ENCODE data around the gene LMAN2. TPM values are rescaled to one million over a fixed set of nuclear protein-coding genes. Genes with fewer than 3 reads are reported as not detected.

LMAN2 gene, protein sequence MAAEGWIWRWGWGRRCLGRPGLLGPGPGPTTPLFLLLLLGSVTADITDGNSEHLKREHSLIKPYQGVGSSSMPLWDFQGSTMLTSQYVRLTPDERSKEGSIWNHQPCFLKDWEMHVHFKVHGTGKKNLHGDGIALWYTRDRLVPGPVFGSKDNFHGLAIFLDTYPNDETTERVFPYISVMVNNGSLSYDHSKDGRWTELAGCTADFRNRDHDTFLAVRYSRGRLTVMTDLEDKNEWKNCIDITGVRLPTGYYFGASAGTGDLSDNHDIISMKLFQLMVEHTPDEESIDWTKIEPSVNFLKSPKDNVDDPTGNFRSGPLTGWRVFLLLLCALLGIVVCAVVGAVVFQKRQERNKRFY
- 105 and 106 TPM in 2 replicates for total RNA-seq (2021)
- long read RNA-seq, transcript LMAN2-208 (8 exons, 1,149 nt), result minor isoform, 19 of 998 reads
- long read RNA-seq, transcript LMAN2-201 (8 exons, 1,800 nt), result major isoform, 957 of 998 reads
- long read RNA-seq, partial matches to known transcripts, result 11 of 998 reads
- long read RNA-seq, other reads (novel, unspliced or antisense), result 10 of 998 reads

DNA sequence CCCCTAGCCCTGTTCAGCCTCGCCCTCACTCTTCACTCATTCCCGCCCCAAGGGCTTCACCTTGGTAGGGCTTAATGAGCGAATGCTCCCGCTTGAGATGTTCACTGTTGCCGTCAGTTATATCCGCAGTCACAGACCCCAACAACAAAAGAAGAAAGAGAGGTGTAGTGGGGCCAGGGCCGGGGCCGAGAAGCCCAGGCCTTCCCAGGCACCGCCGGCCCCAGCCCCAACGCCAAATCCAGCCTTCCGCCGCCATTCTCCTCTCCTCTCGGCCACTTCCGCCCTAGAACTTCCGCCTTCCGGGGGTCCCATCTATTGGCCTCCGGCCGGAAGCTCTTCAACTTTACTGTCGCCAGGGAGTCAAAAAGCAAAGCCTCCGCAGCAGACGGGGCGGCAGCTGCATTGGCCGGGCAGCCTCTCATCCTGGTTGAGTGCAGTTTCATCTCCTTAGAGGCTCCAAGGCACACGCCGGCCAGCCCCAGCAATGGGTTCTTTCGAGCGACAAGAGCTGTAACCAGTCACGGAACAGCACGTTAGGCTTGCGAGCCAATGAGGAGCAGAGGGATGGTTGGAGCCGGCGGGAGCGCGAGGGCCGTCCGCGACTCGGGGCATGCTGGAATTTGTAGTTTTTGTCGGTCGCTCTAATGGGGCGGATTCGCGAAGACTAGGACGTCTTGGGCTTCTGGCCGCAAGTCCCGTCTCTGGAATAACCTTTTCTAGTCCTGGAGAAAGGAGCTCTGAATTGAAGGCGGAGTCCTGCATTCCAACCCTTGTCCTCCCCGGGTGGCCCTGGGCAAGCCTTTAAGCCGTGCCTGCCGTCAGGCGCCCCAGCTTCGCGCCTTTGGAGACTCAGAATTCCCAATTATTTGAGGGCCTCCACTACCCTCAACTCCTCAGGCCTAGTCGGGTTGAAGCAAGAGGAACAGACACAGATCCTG lies at the start of gene LMAN2:
Gene LMAN2, minus strand, starts transcription at position 277 of the 938 bp plus-strand sequence. Its CDS starts 21 bp downstream, at position 256.
- Histone ChIP-seq H4K8ac (replicated peaks; ENCODE audit: insufficient read length, low read depth, low read length) (peak within 1 kb of the TSS; percentile 29), H3K14ac (ENCODE audit: insufficient read depth, low read length) (peak within 1 kb of the TSS; percentile 99), H4K91ac (ENCODE audit: insufficient read length, low read depth, low read length) (no peak within 1 kb of the TSS), H3K4me1 (ENCODE audit: insufficient read depth, low read length) (peaks cover 3% of the 10 kb centered on the region; the same call in 1 of the 2 replicates), H2BK20ac (ENCODE audit: low read depth, low read length, poor library complexity, severe bottlenecking) (no peak within 1 kb of the TSS), H2BK120ac (ENCODE audit: low read depth, low read length, poor library complexity, severe bottlenecking) (no peak within 1 kb of the TSS), H3K4me2 (ENCODE audit: insufficient read depth, insufficient read length, low read length) (peak within 1 kb of the TSS; percentile 89), H4K5ac (ENCODE audit: insufficient read length, low read depth, low read length) (peak within 1 kb of the TSS; percentile 64), H2AK5ac (ENCODE audit: insufficient read length, low read length) (no peak within 1 kb of the TSS), H3K23ac (ENCODE audit: insufficient read length, low read depth, low read length) (no peak within 1 kb of the TSS), H3K9me3 (ENCODE audit: control insufficient read depth, low read depth, low read length) (no peaks in the 10 kb centered on the region), H3T11ph (ENCODE audit: low read length) (peak within 1 kb of the TSS; percentile 85), H3K79me2 (ENCODE audit: insufficient read depth, low read length) (peaks cover 17% of the 10 kb centered on the region), H2BK15ac (ENCODE audit: low read depth, low read length) (peak within 1 kb of the TSS; percentile 60; the same call in 1 of the 2 replicates), H2AFZ (ENCODE audit: low read length) (peak within 1 kb of the TSS; percentile 85), H3K9ac (ENCODE audit: extremely low read depth, insufficient read length, low read length) (peak within 1 kb of the TSS; percentile 97), H3K56ac (ENCODE audit: insufficient read length, low read depth, low read length) (no peak within 1 kb of the TSS), H3K23me2 (ENCODE audit: insufficient read length, low read depth, low read length, poor library complexity, severe bottlenecking) (peaks cover 7% of the 10 kb centered on the region), H2BK12ac (ENCODE audit: insufficient read length, low read depth, low read length) (peak within 1 kb of the TSS; percentile 85), H2BK5ac (ENCODE audit: insufficient read length, low read length) (peak within 1 kb of the TSS; percentile 95), H3K27ac (ENCODE audit: insufficient read length, low read depth, low read length) (peak within 1 kb of the TSS; percentile 76), H3K27me3 (ENCODE audit: insufficient read depth, low read length) (no peaks in the 10 kb centered on the region), H4K20me1 (ENCODE audit: control insufficient read depth, insufficient read depth, insufficient read length) (no peaks in the 10 kb centered on the region), H3K4ac (ENCODE audit: low read depth, low read length) (no peak within 1 kb of the TSS), H3K79me1 (ENCODE audit: insufficient read depth, low read depth, low read length, poor library complexity, severe bottlenecking) (peaks cover 4% of the 10 kb centered on the region), H3K18ac (ENCODE audit: insufficient read length, low read depth, low read length) (peak within 1 kb of the TSS; percentile 99)
- Mint-ChIP-seq H3K9me3 (peaks cover 3 to 4% of the 10 kb centered on the region in 2 experiments; a peak in 4 of 5 replicates), H3K4me3 (peak within 1 kb of the TSS; percentile 98 to 99), H3K27me3 (ENCODE audit: low read depth) (peaks cover 31% of the 10 kb centered on the region), H3K36me3 (ENCODE audit: insufficient read depth in 1 of 3, low read depth in 3 of 3) (peaks cover 2 to 24% (median 21%) of the 10 kb centered on the region in 3 experiments; a peak in 6 of 7 replicates), H3K4me1 (peaks cover 20 to 25% of the 10 kb centered on the region in 2 experiments), H3K27ac (peak within 1 kb of the TSS; percentile 100)
- TF ChIP-seq, protein P1, sequence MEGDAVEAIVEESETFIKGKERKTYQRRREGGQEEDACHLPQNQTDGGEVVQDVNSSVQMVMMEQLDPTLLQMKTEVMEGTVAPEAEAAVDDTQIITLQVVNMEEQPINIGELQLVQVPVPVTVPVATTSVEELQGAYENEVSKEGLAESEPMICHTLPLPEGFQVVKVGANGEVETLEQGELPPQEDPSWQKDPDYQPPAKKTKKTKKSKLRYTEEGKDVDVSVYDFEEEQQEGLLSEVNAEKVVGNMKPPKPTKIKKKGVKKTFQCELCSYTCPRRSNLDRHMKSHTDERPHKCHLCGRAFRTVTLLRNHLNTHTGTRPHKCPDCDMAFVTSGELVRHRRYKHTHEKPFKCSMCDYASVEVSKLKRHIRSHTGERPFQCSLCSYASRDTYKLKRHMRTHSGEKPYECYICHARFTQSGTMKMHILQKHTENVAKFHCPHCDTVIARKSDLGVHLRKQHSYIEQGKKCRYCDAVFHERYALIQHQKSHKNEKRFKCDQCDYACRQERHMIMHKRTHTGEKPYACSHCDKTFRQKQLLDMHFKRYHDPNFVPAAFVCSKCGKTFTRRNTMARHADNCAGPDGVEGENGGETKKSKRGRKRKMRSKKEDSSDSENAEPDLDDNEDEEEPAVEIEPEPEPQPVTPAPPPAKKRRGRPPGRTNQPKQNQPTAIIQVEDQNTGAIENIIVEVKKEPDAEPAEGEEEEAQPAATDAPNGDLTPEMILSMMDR (conservative IDR thresholded peaks at IDR 0.05), result no peak
- WGBS (ENCODE audit: extremely low coverage, insufficient read length, low lambda C conversion rate), result no CpG with 5 or more reads among the region's 55 CpGs
- peak; percentile 95 for DNase-seq
